Thyroid gland (tissue), 4 donors: ENCODE results near the gene PPP1R12A. TPM values are rescaled to one million over a fixed set of nuclear protein-coding genes. Genes with fewer than 3 reads are reported as not detected.

ENCODE experiments used
- DNase-seq, 2 donors: peaks; one replicate each; pipeline ENCODE4 v3.0.0-alpha.2; 2019
- H3K27ac ChIP-seq, 3 donors: fragments of 200-600 bp; sonication (generic); 1 replicate in 2 of 3; 2 replicates in 1 of 3; pipeline ENCODE4 v1.5.1; 2016 to 2019; ENCODE audit warnings: mild to moderate bottlenecking in 1 of 3, moderate library complexity in 1 of 3
- H3K27me3 ChIP-seq: fragments of 200-600 bp; sonication (generic); one replicate; pipeline ENCODE4 v1.5.1; 2019
- H3K36me3 ChIP-seq, 2 donors: fragments of 200-600 bp; sonication (generic); one replicate each; pipeline ENCODE4 v1.5.1; 2016 to 2019
- H3K4me1 ChIP-seq, 2 donors: fragments of 200-600 bp; sonication (generic); one replicate each; pipeline ENCODE4 v1.5.1; 2017 to 2019
- H3K4me3 ChIP-seq, 3 donors: fragments of 200-600 bp; sonication (generic); replicated peaks in 1 of 3; 1 replicate in 2 of 3; 2 replicates in 1 of 3; pipeline ENCODE4 v1.5.1; 2016; ENCODE audit warnings: mild to moderate bottlenecking in 1 of 3
- H3K9me3 ChIP-seq: fragments of 200-600 bp; sonication (generic); one replicate; pipeline ENCODE4 v1.5.1; 2017
- POLR2A ChIP-seq, 2 donors: fragments of 450-650 bp; IDR thresholded peaks; one replicate each; pipeline ENCODE4 v1.6.1; 2017; ENCODE audit warnings: antibody characterized with exemption in 2 of 2, mild to moderate bottlenecking in 2 of 2, moderate library complexity in 1 of 2
- WGBS, 2 donors: methylation state at CpG; one replicate each; pipeline ENCODE4 v1.1.5; 2017; 5-methylcytosine and 5-hydroxymethylcytosine counted together
- intact Hi-C: fragments of 100-400 bp; cut with DNase I; formaldehyde crosslinking; loops from one replicate; pipeline ENCODE4 v1.15.1; 2023
- total RNA-seq, 4 donors: library from RNA; depleted of rRNA; stranded (reverse); fragments of >200 nt; gene quantifications; one replicate each; pipeline ENCODE4 v1.2.3, GENCODE V29; 2016
- TF ChIP-seq, protein P1 (sequence below), 6 experiments: fragments of 200-600 bp in 3 of 6; fragments of 450-650 bp in 3 of 6; sonication (generic) in 3 of 6; IDR thresholded peaks; one replicate each; pipeline ENCODE4 v1.5.1; 2016 to 2019; ENCODE audit warnings: antibody characterized with exemption in 6 of 6, mild to moderate bottlenecking in 2 of 6, inconsistent platforms in 1 of 6, moderate library complexity in 1 of 6

The PPP1R12A gene
- total RNA-seq, 4 donors from 2014 or later, result 90.0 to 128 (median 100) TPM

GRCh38 chr12:79775355-79776027 lies 159.4 kb downstream of the PPP1R12A start:
- WGBS, 2 donors, result 67 to 79% methylated on average over 3 of the region's 3 CpGs
- TF ChIP-seq, protein P1, sequence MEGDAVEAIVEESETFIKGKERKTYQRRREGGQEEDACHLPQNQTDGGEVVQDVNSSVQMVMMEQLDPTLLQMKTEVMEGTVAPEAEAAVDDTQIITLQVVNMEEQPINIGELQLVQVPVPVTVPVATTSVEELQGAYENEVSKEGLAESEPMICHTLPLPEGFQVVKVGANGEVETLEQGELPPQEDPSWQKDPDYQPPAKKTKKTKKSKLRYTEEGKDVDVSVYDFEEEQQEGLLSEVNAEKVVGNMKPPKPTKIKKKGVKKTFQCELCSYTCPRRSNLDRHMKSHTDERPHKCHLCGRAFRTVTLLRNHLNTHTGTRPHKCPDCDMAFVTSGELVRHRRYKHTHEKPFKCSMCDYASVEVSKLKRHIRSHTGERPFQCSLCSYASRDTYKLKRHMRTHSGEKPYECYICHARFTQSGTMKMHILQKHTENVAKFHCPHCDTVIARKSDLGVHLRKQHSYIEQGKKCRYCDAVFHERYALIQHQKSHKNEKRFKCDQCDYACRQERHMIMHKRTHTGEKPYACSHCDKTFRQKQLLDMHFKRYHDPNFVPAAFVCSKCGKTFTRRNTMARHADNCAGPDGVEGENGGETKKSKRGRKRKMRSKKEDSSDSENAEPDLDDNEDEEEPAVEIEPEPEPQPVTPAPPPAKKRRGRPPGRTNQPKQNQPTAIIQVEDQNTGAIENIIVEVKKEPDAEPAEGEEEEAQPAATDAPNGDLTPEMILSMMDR (IDR thresholded peaks at IDR 0.05), result no peak
- no peak for TF ChIP-seq POLR2A (IDR thresholded peaks at IDR 0.05)
- intact Hi-C loops, result no loop called here
- DNase-seq, result no peak
- no peak overlapping the region for H3K4me3 ChIP-seq
- H3K27me3 ChIP-seq, result no peaks in the 10 kb centered on the region
- peak overlapping the region; percentile 26 to 59 (median 37) for H3K27ac ChIP-seq
- no peaks in the 10 kb centered on the region for H3K9me3 ChIP-seq
- no peaks in the 10 kb centered on the region for H3K36me3 ChIP-seq
- peaks cover 0 to 8% of the 10 kb centered on the region in 2 donors for H3K4me1 ChIP-seq

DNA sequence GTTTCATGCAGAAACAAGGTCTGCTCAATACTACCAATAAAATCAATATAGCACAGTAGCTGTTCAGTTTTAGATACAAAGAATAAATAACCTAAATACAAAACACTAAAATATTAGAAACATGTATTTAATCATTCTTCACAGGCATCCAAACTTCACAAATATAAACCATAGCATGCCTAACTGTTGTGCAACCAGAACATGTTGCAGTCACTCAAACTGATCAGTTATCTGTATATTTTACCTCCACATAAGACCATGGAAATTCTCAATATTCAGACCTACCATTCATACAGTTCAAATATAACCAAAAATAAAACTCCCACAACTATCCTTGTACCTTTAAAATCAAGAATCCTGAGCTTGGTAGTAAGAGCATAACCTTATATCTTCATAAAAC lies 161.0 kb downstream of the PPP1R12A start:
- TF ChIP-seq, protein P1 (IDR thresholded peaks at IDR 0.05), result no peak
- no peak for TF ChIP-seq POLR2A (IDR thresholded peaks at IDR 0.05)
- intact Hi-C loops, result no loop called here
- H3K27me3 ChIP-seq, result no peaks in the 10 kb centered on the region

DNA sequence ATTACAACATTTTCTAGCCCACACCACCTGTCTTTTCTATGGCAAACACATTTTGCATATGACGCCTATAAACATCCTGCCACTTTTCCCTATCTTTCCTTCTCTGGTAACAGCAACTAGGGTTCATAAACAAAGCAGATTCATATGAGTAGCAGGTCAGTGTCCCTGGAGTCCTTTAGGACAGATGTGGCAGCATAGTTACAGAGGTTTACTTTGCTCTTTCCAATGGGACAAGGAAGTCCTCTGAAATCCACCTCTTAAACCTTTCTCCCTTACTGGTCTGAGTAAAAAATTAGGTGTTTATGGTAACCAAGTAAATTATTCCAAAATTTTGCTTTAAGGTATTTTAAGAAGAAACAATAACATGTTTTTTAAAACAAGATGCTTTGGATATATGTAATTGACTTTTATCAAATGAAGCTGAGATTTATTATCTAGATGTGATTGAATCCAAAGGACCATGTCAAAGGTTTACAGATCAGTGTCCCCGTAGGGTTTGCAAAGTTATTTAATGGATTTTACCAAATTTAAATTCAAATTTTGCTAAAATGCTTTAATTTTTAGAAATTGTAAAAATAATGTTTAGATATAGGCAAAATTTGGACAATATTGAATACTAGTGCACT lies 164.9 kb downstream of the PPP1R12A start:
- TF ChIP-seq, protein P1 (IDR thresholded peaks at IDR 0.05), result no peak
- no peak for TF ChIP-seq POLR2A (IDR thresholded peaks at IDR 0.05)
- Histone ChIP-seq H3K36me3 (no peaks in the 10 kb centered on the region), H3K27ac (no peak overlapping the region), H3K9me3 (no peaks in the 10 kb centered on the region), H3K27me3 (no peaks in the 10 kb centered on the region), H3K4me3 (no peak overlapping the region), H3K4me1 (no peaks in the 10 kb centered on the region)
- no peak for DNase-seq
- WGBS, 2 donors, result 97 to 98% methylated on average over 2 of the region's 2 CpGs
- intact Hi-C loops, result no loop called here

More for the DNA sequence above, 161.0 kb downstream of the PPP1R12A start:
- DNase-seq, result no peak
- Histone ChIP-seq H3K27ac (no peak overlapping the region), H3K4me3 (no peak overlapping the region), H3K4me1 (peaks cover 0 to 8% of the 10 kb centered on the region in 2 donors), H3K36me3 (no peaks in the 10 kb centered on the region), H3K9me3 (no peaks in the 10 kb centered on the region)

DNA sequence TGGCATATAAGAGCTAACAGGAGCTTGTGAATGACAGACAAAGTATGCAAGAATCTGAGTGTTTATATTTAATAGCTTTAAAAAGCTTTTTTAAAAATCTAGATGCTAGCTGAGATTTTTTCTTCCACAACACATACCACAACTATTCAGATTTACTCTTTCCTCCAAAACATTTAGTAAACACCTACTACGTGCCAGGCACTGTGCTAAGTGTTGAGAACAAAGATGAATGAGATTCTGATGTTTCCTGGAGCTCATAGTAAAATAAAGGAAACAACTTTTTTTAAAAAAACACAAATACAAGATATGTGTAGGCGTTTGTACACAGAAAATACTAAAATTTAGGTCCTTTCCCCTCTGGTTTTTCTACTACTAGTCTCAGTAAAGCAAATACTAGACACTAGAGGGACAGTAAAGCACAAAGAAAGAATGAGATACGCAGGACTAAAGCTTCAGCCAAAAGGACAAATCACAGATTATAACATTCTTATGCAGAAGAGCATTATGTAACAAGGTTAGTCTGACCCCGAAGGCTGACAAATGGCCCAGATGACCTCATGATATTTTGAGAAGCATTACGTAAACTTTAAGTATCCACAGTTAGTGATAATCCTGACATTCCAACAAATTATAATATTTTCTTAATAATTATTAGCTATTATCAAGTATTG lies 165.6 kb downstream of the PPP1R12A start:
- H3K9me3 ChIP-seq, result no peaks in the 10 kb centered on the region
- TF ChIP-seq, protein P1 (IDR thresholded peaks at IDR 0.05), result no peak
- TF ChIP-seq POLR2A (IDR thresholded peaks at IDR 0.05), result no peak
- H3K27me3 ChIP-seq, result no peaks in the 10 kb centered on the region
- intact Hi-C loops, result no loop called here
- no peak overlapping the region for H3K4me3 ChIP-seq
- WGBS, 2 donors, result 84 to 89% methylated on average over 5 of the region's 5 CpGs
- H3K27ac ChIP-seq, result no peak overlapping the region
- no peaks in the 10 kb centered on the region for H3K4me1 ChIP-seq
- H3K36me3 ChIP-seq, result no peaks in the 10 kb centered on the region
- DNase-seq, result no peak
